GM20000 (cell line): ENCODE measurements around the gene ATP4A.
"Not testable (repeated sequence)": the region's sequence is repeated elsewhere in the genome, so short reads cannot be mapped to it uniquely, and the experiment has no call there.

Source experiments
- DNase-seq: peaks from one replicate; pipeline ENCODE4 v3.0.0; 2012; ENCODE audit warnings: low spot score
- CTCF ChIP-seq: IDR thresholded peaks from 2 replicates; pipeline ENCODE4 v1.5.1; 2012; ENCODE audit warnings: mild to moderate bottlenecking, control low read depth; ENCODE audit errors: extremely low read depth, missing control alignments

ATP4A gene

GRCh38 chr19:35601971-35602370, 38.5 kb upstream of the ATP4A start:
- DNase-seq, result no peak
- no peak for TF ChIP-seq CTCF

GRCh38 chr19:35596366-35596999, 33.0 kb upstream of the ATP4A start:
- DNase-seq, result peak; percentile 75
- TF ChIP-seq CTCF, result no peak

GRCh38 chr19:35595928-35596327, 32.5 kb upstream of the ATP4A start:
- no peak for TF ChIP-seq CTCF
- no peak for DNase-seq

- not testable (repeated sequence) for DNase-seq
These were observed 31.6 kb upstream of the ATP4A start for GRCh38 chr19:35595026-35595425.

GRCh38 chr19:35592226-35592625, 28.8 kb upstream of the ATP4A start:
- peak; percentile 62 for DNase-seq
- peak; percentile 55 for TF ChIP-seq CTCF

- TF ChIP-seq CTCF, result no peak
These were observed 27.4 kb upstream of the ATP4A start for GRCh38 chr19:35590875-35591274.

GRCh38 chr19:35587321-35587720, 23.9 kb upstream of the ATP4A start:
- DNase-seq, result no peak
- no peak for TF ChIP-seq CTCF

More at GRCh38 chr19:35590875-35591274, 27.4 kb upstream of the ATP4A start:
- DNase-seq, result no peak

- no peak for DNase-seq
- no peak for TF ChIP-seq CTCF
These were observed 22.4 kb upstream of the ATP4A start, which contains the start of gene PMIS2 for GRCh38 chr19:35585848-35586247. Gene PMIS2, plus strand, starts transcription at chr19:35586173. Its CDS starts 87 bp downstream, at chr19:35586260.
